ENCODE data around the gene STYX. TPM values are rescaled to one million over a fixed set of nuclear protein-coding genes. Genes with fewer than 3 reads are reported as not detected.

The STYX gene
- polyA plus RNA-seq, 1 of the 3 experiments (the other 2 are of a cell fraction) = 3.5 TPM

DNA sequence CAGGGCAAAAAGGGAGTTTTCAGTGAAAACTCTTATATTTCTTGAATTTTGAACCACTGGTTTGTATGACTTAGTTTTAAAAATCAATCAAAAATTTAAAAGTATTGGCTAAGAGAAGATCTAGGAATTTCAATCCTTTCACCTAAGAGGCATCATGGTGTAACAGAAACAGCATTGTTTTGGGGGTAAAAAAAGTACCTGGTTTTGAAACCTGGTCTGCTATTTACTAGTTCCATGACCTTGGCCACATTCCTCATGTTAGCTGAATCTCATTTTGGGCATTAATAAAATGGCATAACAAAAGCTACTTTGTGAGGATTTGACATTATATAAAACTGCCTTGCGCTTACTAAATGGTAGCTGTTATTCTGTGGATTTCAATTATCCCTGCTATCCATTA, 78.1 kb downstream of the STYX start:
- Histone ChIP-seq H4K20me1 (ENCODE audit: insufficient read depth) (no peaks in the 10 kb centered on the region), H3K4me3 (ENCODE audit: low read depth in 2 of 2, low read length in 1 of 2) (no peak overlapping the region), H2AFZ (ENCODE audit: low read depth) (no peak overlapping the region), H3F3A (replicated peaks; ENCODE audit: insufficient read depth) (peaks cover 6% of the 10 kb centered on the region), H3K9ac (no peak overlapping the region), H3K27me3 (ENCODE audit: insufficient read depth) (no peaks in the 10 kb centered on the region), H3K79me2 (ENCODE audit: insufficient read depth) (no peaks in the 10 kb centered on the region), H3K4me1 (ENCODE audit: control insufficient read depth in 1 of 2, insufficient read depth in 2 of 2, low read depth in 1 of 2, low read length in 1 of 2) (no peaks in the 10 kb centered on the region), H3K9me2 (no peaks in the 10 kb centered on the region), H3K36me3 (replicated peaks in 1 of 2; ENCODE audit: control insufficient read depth in 1 of 2, insufficient read depth in 2 of 2, low read length in 1 of 2) (peaks cover 0 to 3% of the 10 kb centered on the region in 2 experiments), H3K27ac (ENCODE audit: low read depth in 2 of 2, low read length in 1 of 2) (no peak overlapping the region), H3K4me2 (no peak overlapping the region), H3K9me3 (no peaks in the 10 kb centered on the region)
- CTCF ChIA-PET = interaction anchor here (0.9 to 1.8 kb wide), 2 partner anchors 15 to 146 kb away, joined by 3 to 6 read pairs; no protein-coding TSS in a partner anchor
- no peak for DNase-seq
- WGBS (ENCODE audit: low lambda C conversion rate) = 100% methylated on average over 1 of the region's 1 CpG
- no peak for TF ChIP-seq RCOR1 (IDR thresholded peaks at IDR 0.05; ENCODE audit: low read length)
- no peak for TF ChIP-seq NFIC (IDR thresholded peaks at IDR 0.05; ENCODE audit: borderline replicate concordance)
- TF ChIP-seq FOXJ3 (CRISPR knock-in tag; IDR thresholded peaks at IDR 0.05) = no peak
- no peak for TF ChIP-seq REST (IDR thresholded peaks at IDR 0.05; ENCODE audit: low read depth, low read length)
- no peak for TF ChIP-seq TEAD4 (IDR thresholded peaks at IDR 0.05; ENCODE audit: borderline replicate concordance, insufficient read depth)
- TF ChIP-seq POLR2AphosphoS5 (IDR thresholded peaks at IDR 0.05; ENCODE audit: low read depth, low read length) = no peak
- TF ChIP-seq MAX (IDR thresholded peaks at IDR 0.05; ENCODE audit: low read depth) = no peak
- TF ChIP-seq ELF1 (IDR thresholded peaks at IDR 0.05) = no peak
- no peak for TF ChIP-seq MXI1 (IDR thresholded peaks at IDR 0.05; ENCODE audit: low read depth, low read length)
- TF ChIP-seq TAF1 (IDR thresholded peaks at IDR 0.05; ENCODE audit: borderline replicate concordance, low read depth, low read length) = no peak
- POLR2A ChIA-PET = no interaction called here

DNA sequence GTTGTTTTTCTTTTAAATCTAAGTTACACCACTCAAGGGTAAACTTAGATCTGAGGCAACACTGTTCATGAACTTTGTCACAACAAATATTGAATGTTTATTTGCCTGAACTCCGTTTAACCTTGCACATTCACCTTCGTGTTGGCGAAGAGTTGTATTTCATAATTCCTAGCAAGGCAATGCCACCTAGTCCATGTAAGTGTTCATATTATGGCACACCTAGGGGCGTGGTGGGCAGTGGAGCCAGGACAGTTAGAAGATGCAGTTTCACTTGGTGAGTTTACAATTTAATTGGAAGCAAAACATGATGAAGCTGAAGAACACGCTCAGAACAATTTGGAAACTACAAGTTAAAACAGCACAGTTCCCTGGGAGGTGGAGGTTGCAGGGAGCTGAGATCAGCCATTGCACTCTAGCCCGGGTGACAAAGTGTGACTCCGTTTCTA, 91.9 kb downstream of the STYX start:
- H3F3A ChIP-seq (replicated peaks; ENCODE audit: insufficient read depth) = peaks cover 22% of the 10 kb centered on the region
- no peak overlapping the region for H3K27ac ChIP-seq (ENCODE audit: low read depth in 2 of 2, low read length in 1 of 2)
- H3K79me2 ChIP-seq (ENCODE audit: insufficient read depth) = no peaks in the 10 kb centered on the region
- WGBS (ENCODE audit: low lambda C conversion rate) = 79% methylated on average over 7 of the region's 7 CpGs
- H3K9ac ChIP-seq = no peak overlapping the region
- H4K20me1 ChIP-seq (ENCODE audit: insufficient read depth) = no peaks in the 10 kb centered on the region
- no peak overlapping the region for H2AFZ ChIP-seq (ENCODE audit: low read depth)
- H3K4me2 ChIP-seq = no peak overlapping the region
- H3K36me3 ChIP-seq (replicated peaks in 1 of 2; ENCODE audit: control insufficient read depth in 1 of 2, insufficient read depth in 2 of 2, low read length in 1 of 2) = no peaks in the 10 kb centered on the region
- H3K4me3 ChIP-seq (ENCODE audit: low read depth in 2 of 2, low read length in 1 of 2) = no peak overlapping the region
- ChIA-PET POLR2A (no interaction called here), CTCF (interaction anchor here (1.5 to 3.7 kb wide), 5 partner anchors 10 to 474 kb away, joined by 3 to 14 read pairs (median 4); no protein-coding TSS in a partner anchor)
- H3K4me1 ChIP-seq (ENCODE audit: control insufficient read depth in 1 of 2, insufficient read depth in 2 of 2, low read depth in 1 of 2, low read length in 1 of 2) = peaks cover 2 to 13% of the 10 kb centered on the region in 2 experiments; a peak in 3 of 4 replicates
- H3K9me3 ChIP-seq = no peaks in the 10 kb centered on the region
- no peaks in the 10 kb centered on the region for H3K27me3 ChIP-seq (ENCODE audit: insufficient read depth)
- no peak for DNase-seq
- H3K9me2 ChIP-seq = no peaks in the 10 kb centered on the region
- TF ChIP-seq SIN3A (IDR thresholded peaks at IDR 0.05; ENCODE audit: borderline replicate concordance, low read depth, low read length) = no peak
- no peak for TF ChIP-seq RCOR1 (IDR thresholded peaks at IDR 0.05; ENCODE audit: low read length)
- TF ChIP-seq EP300 (IDR thresholded peaks at IDR 0.05; ENCODE audit: borderline replicate concordance in 1 of 2, low read depth in 1 of 2, low read length in 1 of 2) = no peak
- TF ChIP-seq, protein P1, sequence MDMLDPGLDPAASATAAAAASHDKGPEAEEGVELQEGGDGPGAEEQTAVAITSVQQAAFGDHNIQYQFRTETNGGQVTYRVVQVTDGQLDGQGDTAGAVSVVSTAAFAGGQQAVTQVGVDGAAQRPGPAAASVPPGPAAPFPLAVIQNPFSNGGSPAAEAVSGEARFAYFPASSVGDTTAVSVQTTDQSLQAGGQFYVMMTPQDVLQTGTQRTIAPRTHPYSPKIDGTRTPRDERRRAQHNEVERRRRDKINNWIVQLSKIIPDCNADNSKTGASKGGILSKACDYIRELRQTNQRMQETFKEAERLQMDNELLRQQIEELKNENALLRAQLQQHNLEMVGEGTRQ (IDR thresholded peaks at IDR 0.05; ENCODE audit: borderline replicate concordance, low read depth, low read length) = no peak
- TF ChIP-seq IRF3 (IDR thresholded peaks at IDR 0.05; ENCODE audit: low read depth, low read length) = no peak
- TF ChIP-seq, protein P2, sequence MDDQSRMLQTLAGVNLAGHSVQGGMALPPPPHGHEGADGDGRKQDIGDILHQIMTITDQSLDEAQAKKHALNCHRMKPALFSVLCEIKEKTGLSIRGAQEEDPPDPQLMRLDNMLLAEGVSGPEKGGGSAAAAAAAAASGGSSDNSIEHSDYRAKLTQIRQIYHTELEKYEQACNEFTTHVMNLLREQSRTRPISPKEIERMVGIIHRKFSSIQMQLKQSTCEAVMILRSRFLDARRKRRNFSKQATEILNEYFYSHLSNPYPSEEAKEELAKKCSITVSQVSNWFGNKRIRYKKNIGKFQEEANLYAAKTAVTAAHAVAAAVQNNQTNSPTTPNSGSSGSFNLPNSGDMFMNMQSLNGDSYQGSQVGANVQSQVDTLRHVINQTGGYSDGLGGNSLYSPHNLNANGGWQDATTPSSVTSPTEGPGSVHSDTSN (IDR thresholded peaks at IDR 0.05) = no peak
- TF ChIP-seq MEF2A (IDR thresholded peaks at IDR 0.05; ENCODE audit: borderline replicate concordance, low read depth) = no peak
- no peak for TF ChIP-seq TCF12 (IDR thresholded peaks at IDR 0.05)
- no peak for TF ChIP-seq ZBTB33 (IDR thresholded peaks at IDR 0.05; ENCODE audit: borderline replicate concordance, low read depth)
- TF ChIP-seq RFX5 (IDR thresholded peaks at IDR 0.05; ENCODE audit: low read length) = no peak
- TF ChIP-seq SMC3 (IDR thresholded peaks at IDR 0.05; ENCODE audit: low read depth, low read length) = no peak

All from SK-N-SH (cell line).